ENCODE data around the gene OR52D1. TPM values are rescaled to one million over a fixed set of nuclear protein-coding genes. Genes with fewer than 3 reads are reported as not detected.

OR52D1 gene
- total RNA-seq, 1 experiment from 2014 or later: not detected

DNA sequence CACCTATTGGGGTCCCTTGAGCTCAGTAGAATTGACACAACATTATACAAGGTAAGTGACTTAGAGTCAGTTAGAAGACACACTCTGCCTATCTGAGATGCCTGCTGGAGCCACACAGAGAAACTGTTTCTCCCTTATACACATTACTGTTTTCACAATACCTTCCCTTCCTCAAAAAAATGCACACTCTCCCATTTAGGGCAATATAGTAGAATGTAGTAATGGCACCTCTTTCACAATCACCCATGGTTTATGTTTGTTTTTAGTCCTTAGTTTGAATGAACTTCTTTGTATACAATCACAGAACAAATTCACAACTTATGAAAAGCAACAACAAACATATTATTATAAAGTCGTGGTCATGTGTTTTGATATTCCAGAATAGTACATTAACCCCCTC is 45.6 kb downstream of the OR52D1 start:
- H2BK12ac ChIP-seq (ENCODE audit: insufficient read length, low read depth, low read length): no peak overlapping the region
- H2BK20ac ChIP-seq (ENCODE audit: low read depth, low read length, poor library complexity, severe bottlenecking): no peak overlapping the region
- H3K4me1 Mint-ChIP-seq: no peaks in the 10 kb centered on the region
- TF ChIP-seq, protein P1, sequence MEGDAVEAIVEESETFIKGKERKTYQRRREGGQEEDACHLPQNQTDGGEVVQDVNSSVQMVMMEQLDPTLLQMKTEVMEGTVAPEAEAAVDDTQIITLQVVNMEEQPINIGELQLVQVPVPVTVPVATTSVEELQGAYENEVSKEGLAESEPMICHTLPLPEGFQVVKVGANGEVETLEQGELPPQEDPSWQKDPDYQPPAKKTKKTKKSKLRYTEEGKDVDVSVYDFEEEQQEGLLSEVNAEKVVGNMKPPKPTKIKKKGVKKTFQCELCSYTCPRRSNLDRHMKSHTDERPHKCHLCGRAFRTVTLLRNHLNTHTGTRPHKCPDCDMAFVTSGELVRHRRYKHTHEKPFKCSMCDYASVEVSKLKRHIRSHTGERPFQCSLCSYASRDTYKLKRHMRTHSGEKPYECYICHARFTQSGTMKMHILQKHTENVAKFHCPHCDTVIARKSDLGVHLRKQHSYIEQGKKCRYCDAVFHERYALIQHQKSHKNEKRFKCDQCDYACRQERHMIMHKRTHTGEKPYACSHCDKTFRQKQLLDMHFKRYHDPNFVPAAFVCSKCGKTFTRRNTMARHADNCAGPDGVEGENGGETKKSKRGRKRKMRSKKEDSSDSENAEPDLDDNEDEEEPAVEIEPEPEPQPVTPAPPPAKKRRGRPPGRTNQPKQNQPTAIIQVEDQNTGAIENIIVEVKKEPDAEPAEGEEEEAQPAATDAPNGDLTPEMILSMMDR (conservative IDR thresholded peaks at IDR 0.05): no peak
- H3K27ac ChIP-seq (ENCODE audit: insufficient read length, low read depth, low read length): no peak overlapping the region
- H3K27me3 Mint-ChIP-seq (ENCODE audit: low read depth): peaks cover 4% of the 10 kb centered on the region
- no peak overlapping the region for H2BK5ac ChIP-seq (ENCODE audit: insufficient read length, low read length)
- H3K79me2 ChIP-seq (ENCODE audit: insufficient read depth, low read length): no peaks in the 10 kb centered on the region
- no peak overlapping the region for H3K4me2 ChIP-seq (ENCODE audit: insufficient read depth, insufficient read length, low read length)
- H3K18ac ChIP-seq (ENCODE audit: insufficient read length, low read depth, low read length): no peak overlapping the region
- no peak overlapping the region for H3K4me3 Mint-ChIP-seq
- H4K20me1 ChIP-seq (ENCODE audit: control insufficient read depth, insufficient read depth, insufficient read length): no peaks in the 10 kb centered on the region
- H4K8ac ChIP-seq (replicated peaks; ENCODE audit: insufficient read length, low read depth, low read length): no peak overlapping the region
- no peak overlapping the region for H3K14ac ChIP-seq (ENCODE audit: insufficient read depth, low read length)
- H3K79me1 ChIP-seq (ENCODE audit: insufficient read depth, low read depth, low read length, poor library complexity, severe bottlenecking): no peaks in the 10 kb centered on the region
- peaks cover 6% of the 10 kb centered on the region in 2 experiments; a peak in 2 of 5 replicates for H3K9me3 Mint-ChIP-seq
- no peak overlapping the region for H3K27ac Mint-ChIP-seq
- no peaks in the 10 kb centered on the region for H3K9me3 ChIP-seq (ENCODE audit: control insufficient read depth, low read depth, low read length)
- H3K27me3 ChIP-seq (ENCODE audit: insufficient read depth, low read length): no peaks in the 10 kb centered on the region
- H3T11ph ChIP-seq (ENCODE audit: low read length): no peak overlapping the region
- H2BK120ac ChIP-seq (ENCODE audit: low read depth, low read length, poor library complexity, severe bottlenecking): no peak overlapping the region
- no peaks in the 10 kb centered on the region for H3K4me1 ChIP-seq (ENCODE audit: insufficient read depth, low read length)
- H2BK15ac ChIP-seq (ENCODE audit: low read depth, low read length): no peak overlapping the region
- no peak overlapping the region for H2AFZ ChIP-seq (ENCODE audit: low read length)
- no peak overlapping the region for H3K56ac ChIP-seq (ENCODE audit: insufficient read length, low read depth, low read length)
- H3K4ac ChIP-seq (ENCODE audit: low read depth, low read length): no peak overlapping the region
- H3K36me3 Mint-ChIP-seq (ENCODE audit: insufficient read depth in 1 of 3, low read depth in 3 of 3): peaks cover 0 to 6% (median 0%) of the 10 kb centered on the region in 3 experiments; a peak in 2 of 7 replicates
- H2AK5ac ChIP-seq (ENCODE audit: insufficient read length, low read length): no peak overlapping the region
- WGBS (ENCODE audit: extremely low coverage, insufficient read length, low lambda C conversion rate): no CpG with 5 or more reads among the region's 1 CpG
- no peak for DNase-seq
- no peak overlapping the region for H3K9ac ChIP-seq (ENCODE audit: extremely low read depth, insufficient read length, low read length)
- H3K23me2 ChIP-seq (ENCODE audit: insufficient read length, low read depth, low read length, poor library complexity, severe bottlenecking): no peaks in the 10 kb centered on the region
- H4K91ac ChIP-seq (ENCODE audit: insufficient read length, low read depth, low read length): no peak overlapping the region
- H4K5ac ChIP-seq (ENCODE audit: insufficient read length, low read depth, low read length): no peak overlapping the region
- H3K23ac ChIP-seq (ENCODE audit: insufficient read length, low read depth, low read length): no peak overlapping the region
